NK-92 (cell line): Measurements from ENCODE around the gene SULT2B1.
"Not testable (repeated sequence)": the region's sequence is repeated elsewhere in the genome, so short reads cannot be mapped to it uniquely, and the experiment has no call there.

Source experiments
- DNase-seq: peaks from one replicate; lab custom pipeline; 2025; ENCODE audit not compliant: unreplicated experiment; lab: John Stamatoyannopoulos, UW

SULT2B1 gene

GRCh38 chr19:48556825-48557224 is 4.9 kb downstream of the SULT2B1 start:
- no peak for DNase-seq

- no peak for DNase-seq
Observed at GRCh38 chr19:48558018-48558684, 6.2 kb downstream of the SULT2B1 start.

- DNase-seq, result no peak
Observed at GRCh38 chr19:48560095-48560530, 8.1 kb downstream of the SULT2B1 start.

GRCh38 chr19:48561412-48561811 is 9.4 kb downstream of the SULT2B1 start:
- no peak for DNase-seq

GRCh38 chr19:48565090-48565489 is 13.1 kb downstream of the SULT2B1 start:
- no peak for DNase-seq

GRCh38 chr19:48568345-48568886 is 16.4 kb downstream of the SULT2B1 start:
- DNase-seq, result no peak

- no peak for DNase-seq
Observed at GRCh38 chr19:48569814-48570213, 17.8 kb downstream of the SULT2B1 start.

- no peak for DNase-seq
Observed at GRCh38 chr19:48571378-48572162, 19.6 kb downstream of the SULT2B1 start.

GRCh38 chr19:48573163-48573505 is 21.2 kb downstream of the SULT2B1 start:
- DNase-seq, result no peak

GRCh38 chr19:48575931-48576622 is 24.1 kb downstream of the SULT2B1 start:
- no peak for DNase-seq

GRCh38 chr19:48577908-48578307 is 25.9 kb downstream of the SULT2B1 start:
- not testable (repeated sequence) for DNase-seq

GRCh38 chr19:48578891-48579290 is 26.9 kb downstream of the SULT2B1 start:
- DNase-seq, result no peak

GRCh38 chr19:48582168-48582567 is 30.2 kb downstream of the SULT2B1 start:
- DNase-seq, result no peak

GRCh38 chr19:48587387-48587786 is 35.4 kb downstream of the SULT2B1 start:
- DNase-seq, result no peak

GRCh38 chr19:48588670-48589401 is 36.9 kb downstream of the SULT2B1 start:
- no peak for DNase-seq

- DNase-seq, result no peak
Observed at GRCh38 chr19:48591021-48591420, 39.0 kb downstream of the SULT2B1 start.

GRCh38 chr19:48595171-48595570 is 43.2 kb downstream of the SULT2B1 start:
- DNase-seq, result no peak

GRCh38 chr19:48595833-48596232 is 43.9 kb downstream of the SULT2B1 start:
- no peak for DNase-seq

GRCh38 chr19:48596237-48596636 is 44.3 kb downstream of the SULT2B1 start:
- DNase-seq, result no peak

GRCh38 chr19:48596679-48597465 is 44.9 kb downstream of the SULT2B1 start:
- no peak for DNase-seq
